ENCODE data around the gene AMBRA1. TPM values are rescaled to one million over a fixed set of nuclear protein-coding genes. Genes with fewer than 3 reads are reported as not detected.
"Not testable (repeated sequence)": the region's sequence is repeated elsewhere in the genome, so short reads cannot be mapped to it uniquely, and the experiment has no call there.

AMBRA1 gene
- polyA plus RNA-seq, 1 donor = 25.3 TPM

DNA sequence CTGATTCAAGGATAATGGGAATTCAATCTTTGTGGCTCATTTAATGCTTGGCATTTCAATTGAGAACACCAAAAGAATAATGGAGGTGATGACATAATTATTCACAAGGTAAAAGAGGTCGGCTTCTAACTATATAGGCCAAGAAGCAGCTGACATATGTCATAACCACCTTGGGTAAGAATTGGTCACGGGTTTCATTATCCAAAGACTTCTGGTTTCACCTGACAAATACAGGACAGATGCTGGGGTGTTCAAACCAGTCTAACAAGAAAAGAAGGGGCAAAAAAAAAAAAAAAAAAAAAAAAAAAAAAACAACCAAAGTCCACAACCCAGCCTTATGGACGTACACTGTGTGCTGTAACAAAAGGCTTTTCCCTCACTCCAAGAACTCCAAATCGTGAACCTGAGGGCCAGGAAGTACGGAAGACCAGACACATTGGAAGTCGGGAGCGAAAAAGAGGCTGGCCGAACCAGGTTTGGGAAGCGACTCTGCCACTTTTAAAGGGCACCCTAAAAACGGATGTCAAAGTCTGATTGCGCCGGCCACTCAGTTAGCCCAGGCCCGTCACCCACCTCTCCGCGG, 22.8 kb upstream of the AMBRA1 start:
- DNase-seq = no peak

DNA sequence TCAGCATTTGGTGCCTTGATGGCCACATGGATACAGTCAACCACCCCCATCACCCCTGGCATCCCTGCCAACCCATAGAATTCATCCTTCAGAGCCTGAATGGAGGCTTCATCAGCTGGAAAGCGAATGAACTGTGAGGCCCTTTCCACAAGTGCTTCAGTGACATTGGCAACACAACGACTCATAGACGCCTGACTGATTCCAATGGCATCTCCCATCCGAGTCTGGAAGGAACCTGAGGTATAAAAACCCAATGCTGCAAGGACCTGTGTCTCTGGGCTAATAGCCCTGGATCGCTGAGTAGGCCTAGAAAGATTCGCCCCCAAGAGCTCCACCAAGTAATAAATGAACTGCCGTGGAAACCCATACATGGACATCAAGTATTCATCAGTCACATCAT, 21.9 kb upstream of the AMBRA1 start:
- DNase-seq = no peak

DNA sequence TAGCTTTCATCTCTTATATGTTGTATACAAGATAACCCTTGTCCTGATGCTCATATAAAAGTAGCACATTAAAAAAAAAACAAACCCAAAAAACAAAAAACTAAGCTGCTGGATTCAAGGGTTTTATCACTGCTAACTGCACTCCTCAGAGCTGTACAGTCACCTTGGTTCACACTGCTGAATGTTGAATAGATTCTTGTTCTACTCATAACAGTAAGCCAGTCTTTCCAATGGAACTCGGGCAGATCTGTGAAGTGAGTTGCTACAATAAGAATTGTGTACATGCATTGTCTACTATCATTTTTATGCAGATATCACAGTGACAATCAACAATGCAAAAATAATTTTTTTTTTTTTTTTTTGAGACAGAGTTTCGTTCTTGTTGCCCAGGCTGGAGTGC, 18.5 kb upstream of the AMBRA1 start:
- DNase-seq = no peak

DNA sequence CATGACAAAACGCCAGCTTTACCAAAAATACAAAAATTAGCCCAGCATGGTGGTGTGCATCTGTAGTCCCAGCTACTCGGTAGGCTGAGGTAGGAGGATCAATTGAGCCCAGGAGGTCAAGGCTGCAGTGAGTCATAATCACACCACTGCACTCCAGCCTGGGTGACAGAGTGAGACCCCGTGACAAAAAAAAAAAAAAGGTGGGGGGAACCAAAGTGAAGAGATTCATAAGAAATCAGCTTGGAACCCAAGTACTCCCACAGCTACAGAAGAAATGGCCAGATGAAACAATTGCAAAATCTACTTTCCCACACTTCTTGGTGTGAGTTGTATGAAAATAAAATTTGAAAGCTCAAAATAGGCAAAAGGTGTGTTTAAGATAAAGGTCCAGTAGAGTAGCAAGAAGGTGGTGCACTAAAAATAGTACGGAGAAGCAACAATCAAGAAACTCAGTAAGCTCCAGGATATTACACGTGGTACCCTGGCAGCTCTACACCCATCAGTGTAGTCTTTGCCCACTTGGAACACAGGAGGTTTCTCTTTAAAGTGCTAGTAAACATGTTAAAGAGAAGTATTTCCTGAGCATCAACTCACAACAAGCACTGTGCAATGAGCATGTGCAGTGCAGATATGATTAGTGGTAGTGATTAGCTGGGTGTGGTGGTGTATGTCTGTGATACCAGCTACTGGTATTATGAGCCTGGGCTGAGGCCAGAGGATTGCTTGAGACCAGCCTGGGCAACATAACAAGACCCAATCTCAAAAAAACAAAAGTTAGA, 17.9 kb upstream of the AMBRA1 start:
- no peak for DNase-seq

DNA sequence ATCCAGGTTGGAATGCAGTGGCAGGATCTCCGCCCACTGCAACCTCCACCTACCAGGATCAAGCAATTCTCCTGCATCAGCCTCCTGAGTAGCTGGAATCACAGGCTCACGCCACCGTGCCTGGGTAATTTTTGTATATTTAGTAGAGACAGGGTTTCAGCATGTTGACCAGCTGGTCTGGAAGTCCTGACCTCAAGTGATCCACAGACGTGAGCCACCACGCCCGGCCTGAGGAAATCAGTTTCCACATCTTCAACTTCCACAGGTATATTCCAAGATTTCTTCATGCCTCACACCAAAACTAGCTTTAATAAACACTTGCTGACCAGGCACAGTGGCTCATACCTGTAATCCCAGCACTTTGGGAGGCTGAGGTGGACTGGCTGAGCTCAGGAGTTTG, 15.6 kb upstream of the AMBRA1 start:
- DNase-seq = no peak

- no peak for DNase-seq
Observed at GRCh38 chr11:46607516-46607915, 13.7 kb upstream of the AMBRA1 start.

GRCh38 chr11:46604796-46605195, 11.0 kb upstream of the AMBRA1 start:
- DNase-seq = no peak

- no peak for DNase-seq
Observed at GRCh38 chr11:46603704-46604308, 10.0 kb upstream of the AMBRA1 start.

DNA sequence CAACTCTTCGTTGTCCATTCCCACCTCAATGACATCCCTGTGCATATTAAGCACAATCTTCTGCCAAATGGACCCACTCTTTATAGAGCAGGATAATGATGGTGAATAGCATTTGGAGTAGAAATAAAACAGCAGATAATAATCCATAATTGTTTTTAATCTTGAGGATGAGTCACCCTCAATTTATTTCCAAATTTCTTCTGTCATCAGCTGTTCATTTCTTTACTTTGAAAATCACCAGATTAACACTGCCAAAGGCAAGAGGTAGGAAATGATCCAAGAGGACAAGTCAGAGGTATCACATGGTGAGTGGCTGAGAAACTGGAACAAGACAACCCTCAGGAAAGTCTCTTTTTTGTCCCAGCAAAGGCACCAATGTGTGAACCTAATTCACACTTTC, 7.3 kb upstream of the AMBRA1 start:
- DNase-seq = no peak

DNA sequence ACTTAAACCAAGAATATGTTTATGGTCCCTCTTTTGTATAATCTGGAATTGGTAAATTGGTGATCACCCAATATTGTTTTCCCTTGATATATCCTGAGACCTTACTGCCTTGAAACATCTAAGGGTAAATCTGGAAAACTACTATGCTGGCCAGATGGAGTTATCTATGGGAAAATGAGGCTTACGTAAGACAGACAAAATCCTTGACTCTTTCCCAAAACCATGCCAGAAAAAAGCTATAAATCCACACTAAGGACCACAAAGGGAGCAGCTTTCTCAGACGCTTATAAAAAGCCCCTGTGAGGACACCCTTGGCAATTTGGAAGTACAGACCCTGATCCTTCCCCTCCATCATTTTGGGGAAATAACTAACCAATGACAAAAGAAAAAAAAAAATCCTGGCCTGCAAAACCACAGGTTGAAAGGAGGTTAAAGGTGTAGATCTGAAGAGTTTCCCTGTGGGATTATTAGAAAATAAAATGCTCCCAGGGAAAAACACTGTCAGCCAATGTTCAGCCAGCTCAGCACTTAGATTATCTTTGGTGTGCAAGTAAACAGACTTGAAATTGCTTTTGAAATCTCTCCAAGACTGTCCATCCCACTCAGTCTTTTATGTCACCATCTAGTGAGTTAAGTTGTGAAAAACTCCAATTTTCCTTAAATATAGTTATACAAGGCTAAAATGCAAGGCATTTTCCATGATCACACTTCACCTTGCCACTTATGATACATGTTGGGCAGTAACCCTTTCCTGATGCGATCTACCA, 6.6 kb upstream of the AMBRA1 start:
- no peak for DNase-seq

DNA sequence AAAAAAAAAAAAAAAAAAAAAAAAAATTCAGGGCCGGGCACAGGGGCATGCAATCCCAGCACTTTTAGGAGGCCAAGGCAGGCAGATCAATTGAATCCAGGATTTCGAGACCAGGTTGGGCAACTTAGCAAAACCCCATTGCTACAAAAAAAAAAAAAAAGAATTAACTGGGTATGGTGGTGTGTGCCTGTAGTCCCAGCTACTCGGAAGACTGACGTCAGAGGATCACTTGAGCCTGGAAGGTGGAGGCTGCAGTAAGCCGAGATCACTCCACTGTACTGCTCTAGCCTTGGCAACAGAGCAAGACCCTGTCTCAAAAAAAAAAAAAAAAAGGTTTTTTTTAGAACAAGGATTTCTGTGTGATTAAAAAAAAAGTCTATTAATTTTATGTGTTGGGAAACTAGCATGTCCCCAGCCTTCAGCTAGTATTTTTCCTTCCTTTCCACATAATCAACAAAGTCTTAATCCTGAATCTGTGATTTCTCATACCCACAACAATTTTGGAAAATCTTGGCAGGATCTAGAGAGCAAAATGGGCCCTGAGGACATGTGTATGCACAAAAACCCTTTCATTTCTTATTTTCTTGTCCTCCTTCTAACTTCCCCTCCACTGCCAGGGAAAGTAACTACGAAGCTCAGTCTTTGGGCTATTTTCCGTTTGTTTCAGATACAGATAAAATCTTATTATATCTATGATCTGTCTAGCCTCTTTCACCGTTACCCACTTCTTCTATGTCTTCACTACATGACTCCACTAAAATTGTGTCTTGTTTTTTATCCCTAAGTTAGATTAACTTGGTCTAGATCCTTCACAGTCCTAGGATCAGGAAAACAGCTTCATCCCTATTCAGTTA, 5.7 kb upstream of the AMBRA1 start:
- DNase-seq = no peak

- DNase-seq = no peak
Observed at GRCh38 chr11:46597609-46598219, 3.9 kb upstream of the AMBRA1 start.

DNA sequence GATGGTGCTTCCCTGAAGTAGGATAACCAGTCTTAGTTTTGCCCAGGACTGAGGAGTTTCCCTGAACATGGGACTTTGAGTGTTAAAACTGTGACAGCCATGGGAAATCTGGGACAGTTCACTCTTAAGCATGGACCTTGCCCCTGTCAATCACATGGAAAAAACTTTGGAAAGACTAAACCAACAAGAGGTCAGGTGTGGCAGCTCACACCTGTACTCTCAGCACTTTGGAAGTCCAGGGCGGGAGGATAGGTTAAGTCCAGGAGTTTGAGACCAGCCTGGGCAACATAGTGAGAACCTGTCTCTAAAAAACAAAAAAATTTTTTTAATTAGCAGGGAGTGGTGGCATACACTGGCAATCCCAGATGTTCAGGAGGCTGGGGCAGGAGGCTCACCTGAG, 3.3 kb upstream of the AMBRA1 start:
- DNase-seq = no peak

GRCh38 chr11:46594785-46595184, 962 bp upstream of the AMBRA1 start:
- DNase-seq = no peak

GRCh38 chr11:46594374-46594700, 514 bp upstream of the AMBRA1 start:
- DNase-seq = no peak

DNA sequence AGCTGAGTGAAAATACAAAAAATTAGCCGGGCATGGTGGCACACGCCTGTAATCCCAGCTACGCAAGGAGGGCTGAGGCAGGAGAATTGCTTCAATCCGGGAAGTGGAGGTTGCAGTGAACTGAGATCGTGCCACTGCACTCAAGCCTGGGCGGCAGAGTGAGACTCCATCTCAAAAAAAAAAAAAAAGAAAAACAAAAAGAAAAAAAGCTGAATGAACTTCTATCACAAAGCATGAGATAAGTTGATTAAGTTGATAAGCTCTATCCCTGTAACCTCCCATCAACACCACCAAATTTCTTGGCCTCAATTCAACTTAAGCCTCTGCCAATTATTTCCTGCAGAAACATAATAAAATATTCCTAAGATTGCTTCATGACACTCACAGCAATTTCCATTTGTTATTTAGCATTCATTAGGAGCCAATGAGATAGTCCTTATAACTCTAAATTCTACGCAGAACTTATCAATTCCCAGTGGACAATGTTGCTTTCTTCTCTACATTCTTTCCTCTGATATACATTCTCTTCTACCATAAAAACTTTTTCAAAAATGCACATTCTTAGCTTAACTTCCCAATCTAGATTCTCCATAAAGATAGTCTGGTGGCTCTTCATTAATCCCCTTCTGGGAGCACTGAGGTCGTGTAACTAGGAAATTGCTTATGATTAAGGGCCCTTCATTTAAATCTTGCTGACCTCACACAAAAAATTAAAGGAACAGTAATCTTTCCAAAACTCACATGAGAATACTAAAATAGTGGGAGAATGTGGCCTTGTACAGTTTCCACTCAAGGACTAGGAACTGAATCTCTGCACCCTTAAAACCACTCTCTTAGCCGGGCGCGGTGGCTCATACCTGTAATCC, 2.9 kb downstream of the AMBRA1 start:
- DNase-seq = no peak

DNA sequence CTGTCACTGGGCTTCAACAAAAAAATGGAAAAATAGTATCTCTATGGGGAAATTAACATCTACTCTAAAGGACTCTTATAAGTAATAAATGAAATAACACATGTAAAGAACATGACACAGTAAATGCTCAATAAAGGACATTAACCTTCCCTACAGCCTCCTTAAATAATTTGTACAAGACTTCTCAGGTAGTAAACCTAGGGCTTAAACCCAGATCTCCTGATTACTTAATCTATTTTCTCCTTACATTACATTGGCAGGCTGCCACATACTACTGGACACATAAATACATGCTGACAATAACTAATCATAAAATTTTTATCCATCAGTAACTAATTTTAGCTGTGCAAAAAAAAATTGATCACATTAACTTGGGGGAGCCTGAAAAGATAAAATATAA, 4.9 kb downstream of the AMBRA1 start:
- DNase-seq = no peak

DNA sequence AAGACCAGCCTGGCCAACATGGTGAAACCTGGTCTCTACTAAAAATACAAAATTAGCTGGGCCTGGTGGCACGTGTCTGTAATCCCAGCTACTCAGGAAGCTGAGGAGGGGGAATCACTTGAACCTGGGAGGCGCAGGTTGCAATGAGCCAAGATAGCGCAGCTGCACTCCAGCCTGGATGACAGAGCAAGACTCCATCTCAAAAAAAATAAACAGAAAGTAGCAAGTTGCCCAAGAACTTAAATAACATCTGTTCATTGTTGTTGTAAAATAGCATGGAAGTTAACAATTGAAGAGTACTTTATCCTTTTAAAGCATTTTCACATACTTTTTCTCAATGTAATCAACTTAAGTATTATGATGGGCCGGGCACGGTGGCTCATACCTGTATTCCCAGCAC, 5.7 kb downstream of the AMBRA1 start:
- DNase-seq = no peak

- DNase-seq = not testable (repeated sequence)
Observed at GRCh38 chr11:46583513-46583912, 10.3 kb downstream of the AMBRA1 start.

- no peak for DNase-seq
Observed at GRCh38 chr11:46582588-46582987, 11.2 kb downstream of the AMBRA1 start.

- DNase-seq = no peak
Observed at GRCh38 chr11:46577058-46577457, 16.8 kb downstream of the AMBRA1 start.
